LNCaP clone FGC (cell line): ENCODE data around the gene MMP24.

ENCODE experiments used
- DNase-seq: peaks from one replicate; pipeline ENCODE4 v3.0.0-alpha.2; 2011; ENCODE audit warnings: low read depth
- H3K4me3 ChIP-seq: 2 replicates; pipeline ENCODE4 v1.5.1; 2011; ENCODE audit warnings: mild to moderate bottlenecking, low read depth, low read length, control low read depth
- CTCF ChIP-seq: IDR thresholded peaks from 2 replicates; pipeline ENCODE4 v1.5.1; 2012; ENCODE audit warnings: mild to moderate bottlenecking; ENCODE audit not compliant: control insufficient read depth, insufficient read depth; ENCODE audit errors: extremely low read depth

The MMP24 gene

DNA sequence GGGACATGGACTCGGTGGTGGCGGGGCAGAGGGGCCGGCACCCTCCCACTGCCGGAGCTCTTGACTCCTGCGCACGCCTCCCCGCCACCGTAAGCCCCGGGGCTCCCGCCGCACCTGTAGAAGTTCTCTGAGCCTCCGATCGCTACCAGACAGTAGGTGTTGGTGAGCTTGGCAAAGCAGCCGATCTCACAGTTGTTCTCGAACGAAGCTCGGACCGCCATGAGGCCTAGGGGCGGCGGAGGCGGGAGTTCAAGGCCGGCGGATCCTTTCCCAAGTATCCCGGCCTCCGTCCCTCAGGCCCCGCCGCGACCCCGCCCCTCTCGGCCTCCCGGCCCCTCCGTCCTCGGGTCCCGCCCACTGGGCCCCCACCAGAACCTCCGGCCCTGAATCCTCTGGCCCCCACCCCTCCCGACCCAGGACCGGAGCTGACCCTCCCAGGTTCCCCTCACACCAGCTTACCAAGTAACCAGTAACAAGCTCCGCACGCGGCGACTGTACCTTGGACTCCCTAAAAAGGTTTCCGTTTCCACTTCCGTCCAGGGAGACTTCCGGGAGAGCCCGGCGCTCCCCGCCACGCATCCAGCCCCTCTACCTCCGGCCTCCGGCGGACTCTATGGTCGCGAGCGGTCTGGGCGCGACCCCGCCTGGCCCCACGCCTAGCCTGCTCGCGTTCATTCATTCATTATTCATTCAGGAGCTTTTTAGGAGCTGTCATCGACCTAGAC lies 57.9 kb downstream of the MMP24 start, which contains the start of gene EIF6:
TSS of gene EIF6 (minus strand) at position 506 of the 725 bp plus-strand sequence. CDS start at position 221, 285 bp downstream.
- no peak for TF ChIP-seq CTCF
- peak within 1 kb of the TSS; percentile 77 for H3K4me3 ChIP-seq
- DNase-seq = peak; percentile 74

GRCh38 chr20:35284992-35285805 lies 58.7 kb downstream of the MMP24 start:
- no peak for DNase-seq
- peak overlapping the region; percentile 77 for H3K4me3 ChIP-seq
- no peak for TF ChIP-seq CTCF

DNA sequence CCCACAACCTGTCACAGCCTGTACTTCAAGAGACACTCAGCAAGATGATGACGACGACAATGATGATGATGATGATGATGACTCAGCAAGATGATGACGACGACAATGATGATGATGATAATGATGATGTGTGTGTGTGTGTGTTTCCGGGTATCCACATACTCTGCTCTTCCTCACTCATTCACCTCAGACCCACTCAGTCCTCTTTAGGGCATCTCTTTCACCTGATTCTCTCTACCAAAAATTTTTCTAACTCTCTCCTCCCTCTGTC lies 59.3 kb downstream of the MMP24 start:
- H3K4me3 ChIP-seq = no peak overlapping the region
- no peak for TF ChIP-seq CTCF
- DNase-seq = no peak

DNA sequence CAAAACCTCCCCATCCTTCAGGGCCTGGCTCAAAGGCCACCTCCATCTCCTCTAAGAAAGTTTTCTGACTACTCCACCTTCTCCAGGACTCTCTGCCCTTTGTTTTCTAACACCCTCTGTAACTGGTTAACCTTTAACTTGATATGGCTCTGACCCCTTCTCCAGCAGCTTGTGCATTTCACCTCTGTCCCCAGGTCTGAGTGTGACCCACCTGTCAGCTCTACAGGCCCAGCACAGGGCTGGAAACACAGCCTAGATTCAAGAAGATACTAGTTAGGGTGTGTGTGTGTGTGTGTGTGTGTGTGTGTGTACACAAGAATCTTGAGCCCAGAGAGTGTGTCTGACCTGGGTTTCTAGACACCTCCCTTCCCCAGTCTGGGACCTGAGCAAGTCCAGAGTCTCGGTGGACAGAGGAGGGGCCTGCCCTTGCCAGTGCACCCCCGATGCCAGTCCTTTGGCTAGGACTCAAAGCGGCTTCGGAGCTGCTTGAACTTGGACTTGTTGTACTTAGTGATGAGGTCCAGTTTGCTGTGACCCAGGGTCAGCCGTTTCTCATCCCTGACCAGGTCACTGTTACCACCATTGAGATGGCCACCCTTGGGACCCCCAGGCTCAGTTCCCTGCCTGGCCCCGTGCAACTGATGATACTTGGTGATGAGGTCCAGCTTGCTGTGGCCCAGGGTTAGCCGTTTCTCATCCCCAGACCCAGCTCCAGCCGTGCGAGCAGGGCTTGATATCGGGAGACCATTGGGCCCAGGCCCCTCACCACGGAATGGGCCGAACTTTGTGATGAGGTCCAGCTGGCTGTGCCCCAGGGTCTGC lies 59.8 kb downstream of the MMP24 start:
- DNase-seq = no peak
- no peak overlapping the region for H3K4me3 ChIP-seq
- no peak for TF ChIP-seq CTCF

DNA sequence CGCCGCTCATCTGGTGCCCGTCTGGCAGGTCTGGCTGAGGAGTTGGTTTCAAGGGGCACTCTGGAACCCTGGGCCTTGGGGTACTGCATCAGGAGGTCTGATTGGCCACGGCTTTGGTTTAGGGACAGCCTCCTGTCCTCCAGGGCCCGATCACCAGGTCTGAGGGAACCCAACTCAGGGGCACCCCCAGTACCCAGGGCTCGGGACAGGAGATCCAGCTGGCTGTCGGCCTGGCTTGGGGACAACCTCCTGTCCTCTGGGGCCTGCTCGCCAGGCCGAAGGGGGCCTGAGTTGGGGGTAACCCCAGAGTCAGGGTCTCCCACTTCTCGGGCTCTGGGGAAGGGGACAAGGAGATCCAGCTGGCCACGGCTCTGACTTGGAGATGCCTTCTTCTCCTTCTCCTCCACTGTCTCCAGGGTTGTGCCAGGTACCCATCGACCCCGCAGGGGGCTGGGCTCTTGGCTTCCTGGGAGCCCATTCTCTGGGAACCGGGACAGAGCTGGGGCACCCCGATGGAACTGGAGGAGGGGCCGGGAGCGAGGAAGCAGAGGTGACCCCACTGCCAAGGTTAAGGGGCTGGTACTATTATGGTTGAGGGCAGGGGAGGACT lies 60.5 kb downstream of the MMP24 start:
- no peak for DNase-seq
- no peak overlapping the region for H3K4me3 ChIP-seq
- TF ChIP-seq CTCF = no peak

- TF ChIP-seq CTCF = no peak
- no peak overlapping the region for H3K4me3 ChIP-seq
- no peak for DNase-seq
Measured at GRCh38 chr20:35287509-35288324, 61.2 kb downstream of the MMP24 start.
